RWPE2 (cell line): ENCODE results near the gene LDLRAD4.

Experiments
- ATAC-seq: fragments of 200-7000 bp; cut with Tn5 transposase; 3 replicates; pipeline ENCODE4 v1.9.1; 2021; ENCODE audit warnings: low read depth
- DNase-seq: peaks from one replicate; pipeline ENCODE4 v3.0.0-alpha.2; 2020; ENCODE audit warnings: low spot score
- H3K27ac ChIP-seq: fragments of 450-650 bp; 2 replicates; pipeline ENCODE4 v1.5.1; 2017; ENCODE audit warnings: mild to moderate bottlenecking; ENCODE audit not compliant: poor library complexity, severe bottlenecking
- H3K27me3 ChIP-seq: fragments of 250-450 bp; sonication (Bioruptor Pico); 2 replicates; pipeline ENCODE4 v1.5.1; 2021; ENCODE audit warnings: mild to moderate bottlenecking, moderate library complexity; ENCODE audit not compliant: insufficient read depth, poor library complexity, severe bottlenecking
- H3K36me3 ChIP-seq: fragments of 250-450 bp; sonication (Bioruptor Pico); 2 replicates; pipeline ENCODE4 v1.5.1; 2020; ENCODE audit warnings: low read depth, mild to moderate bottlenecking, moderate library complexity
- H3K4me1 ChIP-seq: fragments of 250-450 bp; sonication (Bioruptor Pico); 2 replicates; pipeline ENCODE4 v1.5.1; 2021; ENCODE audit warnings: mild to moderate bottlenecking, moderate library complexity; ENCODE audit not compliant: insufficient read depth, poor library complexity, severe bottlenecking
- H3K4me3 ChIP-seq: fragments of 250-450 bp; sonication (Bioruptor Pico); 2 replicates; pipeline ENCODE4 v1.5.1; 2021; ENCODE audit warnings: mild to moderate bottlenecking, moderate library complexity; ENCODE audit not compliant: severe bottlenecking
- H3K9me3 ChIP-seq: fragments of 250-450 bp; sonication (Bioruptor Pico); 2 replicates; pipeline ENCODE4 v1.5.1; 2021; ENCODE audit warnings: mild to moderate bottlenecking, moderate library complexity; ENCODE audit not compliant: severe bottlenecking
- CTCF ChIP-seq: fragments of 450-650 bp; IDR thresholded peaks from one replicate; pipeline ENCODE4 v1.5.1; 2017; ENCODE audit warnings: mild to moderate bottlenecking, moderate library complexity; ENCODE audit not compliant: poor library complexity, severe bottlenecking

Gene LDLRAD4

GRCh38 chr18:13612196-13612997 is 393.8 kb downstream of the LDLRAD4 start:
- no peaks in the 10 kb centered on the region for H3K4me1 ChIP-seq
- H3K36me3 ChIP-seq: no peaks in the 10 kb centered on the region
- H3K9me3 ChIP-seq: no peaks in the 10 kb centered on the region
- peak; percentile 18; the same call in 1 of the 3 replicates for ATAC-seq
- DNase-seq: no peak
- no peak for TF ChIP-seq CTCF
- peaks cover 24% of the 10 kb centered on the region for H3K27me3 ChIP-seq
- H3K4me3 ChIP-seq: no peak overlapping the region
- H3K27ac ChIP-seq: no peak overlapping the region

GRCh38 chr18:13613099-13613498 is 394.5 kb downstream of the LDLRAD4 start:
- ATAC-seq: no peak
- H3K36me3 ChIP-seq: no peaks in the 10 kb centered on the region
- no peak for TF ChIP-seq CTCF
- H3K4me1 ChIP-seq: no peaks in the 10 kb centered on the region
- no peak overlapping the region for H3K4me3 ChIP-seq
- no peaks in the 10 kb centered on the region for H3K9me3 ChIP-seq
- no peak for DNase-seq
- peaks cover 24% of the 10 kb centered on the region for H3K27me3 ChIP-seq
- no peak overlapping the region for H3K27ac ChIP-seq

GRCh38 chr18:13613591-13614501 is 395.3 kb downstream of the LDLRAD4 start:
- Histone ChIP-seq H3K9me3 (no peaks in the 10 kb centered on the region), H3K4me1 (no peaks in the 10 kb centered on the region), H3K36me3 (no peaks in the 10 kb centered on the region), H3K27me3 (peaks cover 24% of the 10 kb centered on the region), H3K27ac (no peak overlapping the region), H3K4me3 (no peak overlapping the region)
- no peak for TF ChIP-seq CTCF
- DNase-seq: no peak
- no peak for ATAC-seq

GRCh38 chr18:13614641-13615288 is 396.2 kb downstream of the LDLRAD4 start:
- ATAC-seq: no peak
- Histone ChIP-seq H3K4me3 (no peak overlapping the region), H3K4me1 (no peaks in the 10 kb centered on the region), H3K27me3 (peaks cover 24% of the 10 kb centered on the region), H3K27ac (no peak overlapping the region), H3K36me3 (no peaks in the 10 kb centered on the region), H3K9me3 (no peaks in the 10 kb centered on the region)
- no peak for DNase-seq
- no peak for TF ChIP-seq CTCF
